ENCODE results near the gene PTTG1IP.
A peak's percentile ranks its signal among the peaks of the same experiment; 100 is the strongest.

The PTTG1IP gene

DNA sequence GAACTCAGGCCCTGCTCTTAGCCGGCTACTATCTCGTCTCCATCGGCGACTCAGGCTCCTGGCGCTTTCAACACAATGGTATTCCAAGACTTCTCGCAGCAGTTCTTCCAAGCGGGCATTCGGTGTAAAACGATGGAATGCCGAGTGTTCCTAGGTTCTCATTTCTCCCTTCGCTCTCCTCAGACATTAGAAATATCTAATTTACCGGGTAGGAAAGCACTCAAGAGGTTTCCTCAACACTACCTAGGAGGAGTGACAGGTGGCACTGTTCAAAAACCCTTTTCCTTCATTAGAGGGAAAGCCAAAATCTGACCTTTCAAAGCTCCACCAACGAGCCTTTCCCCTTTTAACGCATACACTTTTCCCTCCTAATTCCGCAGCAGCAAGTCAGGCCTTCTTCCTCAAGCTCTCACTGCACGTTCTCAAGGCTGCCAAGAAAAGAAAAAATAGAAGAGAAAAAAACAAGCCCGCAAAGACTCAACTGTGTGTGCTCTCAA lies 72.5 kb downstream of the PTTG1IP start:
- H3K79me2 ChIP-seq (ENCODE audit: insufficient read depth, low read length): peaks cover 52% of the 10 kb centered on the region
- H3K9ac ChIP-seq (ENCODE audit: low read length): peak overlapping the region; percentile 90
- no peak overlapping the region for H2AFZ ChIP-seq (ENCODE audit: low read length)
- H3K4me1 ChIP-seq (ENCODE audit: insufficient read depth, low read length, severe bottlenecking): peaks cover 30% of the 10 kb centered on the region
- no peak for TF ChIP-seq EZH2 (IDR thresholded peaks at IDR 0.05; ENCODE audit: borderline replicate concordance, low read length)
- TF ChIP-seq, protein P1, sequence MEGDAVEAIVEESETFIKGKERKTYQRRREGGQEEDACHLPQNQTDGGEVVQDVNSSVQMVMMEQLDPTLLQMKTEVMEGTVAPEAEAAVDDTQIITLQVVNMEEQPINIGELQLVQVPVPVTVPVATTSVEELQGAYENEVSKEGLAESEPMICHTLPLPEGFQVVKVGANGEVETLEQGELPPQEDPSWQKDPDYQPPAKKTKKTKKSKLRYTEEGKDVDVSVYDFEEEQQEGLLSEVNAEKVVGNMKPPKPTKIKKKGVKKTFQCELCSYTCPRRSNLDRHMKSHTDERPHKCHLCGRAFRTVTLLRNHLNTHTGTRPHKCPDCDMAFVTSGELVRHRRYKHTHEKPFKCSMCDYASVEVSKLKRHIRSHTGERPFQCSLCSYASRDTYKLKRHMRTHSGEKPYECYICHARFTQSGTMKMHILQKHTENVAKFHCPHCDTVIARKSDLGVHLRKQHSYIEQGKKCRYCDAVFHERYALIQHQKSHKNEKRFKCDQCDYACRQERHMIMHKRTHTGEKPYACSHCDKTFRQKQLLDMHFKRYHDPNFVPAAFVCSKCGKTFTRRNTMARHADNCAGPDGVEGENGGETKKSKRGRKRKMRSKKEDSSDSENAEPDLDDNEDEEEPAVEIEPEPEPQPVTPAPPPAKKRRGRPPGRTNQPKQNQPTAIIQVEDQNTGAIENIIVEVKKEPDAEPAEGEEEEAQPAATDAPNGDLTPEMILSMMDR (IDR thresholded peaks at IDR 0.05; ENCODE audit: low read length): peak; percentile 56
- H3K4me2 ChIP-seq (ENCODE audit: low read length): peak overlapping the region; percentile 86
- no peaks in the 10 kb centered on the region for H3K27me3 ChIP-seq (ENCODE audit: insufficient read depth, low read length)
- no peaks in the 10 kb centered on the region for H3F3A ChIP-seq (ENCODE audit: insufficient read depth, low read length)
- no peaks in the 10 kb centered on the region for H4K20me1 ChIP-seq (ENCODE audit: insufficient read depth, low read length)
- H3K27ac ChIP-seq (ENCODE audit: low read depth, low read length, poor library complexity, severe bottlenecking): peak overlapping the region; percentile 32
- H3K36me3 ChIP-seq (ENCODE audit: insufficient read depth, low read length): peaks cover 65% of the 10 kb centered on the region
- H3K4me3 ChIP-seq (ENCODE audit: low read depth, low read length, poor library complexity, severe bottlenecking): peak overlapping the region; percentile 85
- no peaks in the 10 kb centered on the region for H3K9me3 ChIP-seq (ENCODE audit: low read length)
- H3K9me2 ChIP-seq (ENCODE audit: low read depth, low read length): no peaks in the 10 kb centered on the region

DNA sequence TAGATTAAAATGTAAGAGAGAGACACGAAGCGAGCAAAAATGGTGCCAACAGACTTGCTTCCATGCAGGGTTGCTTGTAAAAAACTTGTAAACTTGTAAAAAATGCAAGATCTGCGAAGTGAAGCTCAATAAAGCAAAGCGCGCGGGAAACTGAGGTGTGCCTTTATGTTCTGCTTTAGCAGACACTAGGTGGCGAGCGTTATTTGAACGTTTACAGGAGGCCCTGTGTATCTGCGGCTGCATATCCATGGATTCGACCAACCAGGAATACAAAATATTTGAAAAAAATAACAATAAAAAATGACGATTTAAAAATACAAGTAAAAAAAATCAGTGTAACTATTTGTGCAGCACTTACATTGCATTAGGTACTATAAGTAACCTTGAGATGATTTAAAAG lies 73.4 kb downstream of the PTTG1IP start:
- no peaks in the 10 kb centered on the region for H3F3A ChIP-seq (ENCODE audit: insufficient read depth, low read length)
- H3K36me3 ChIP-seq (ENCODE audit: insufficient read depth, low read length): peaks cover 58% of the 10 kb centered on the region
- H3K27ac ChIP-seq (ENCODE audit: low read depth, low read length, poor library complexity, severe bottlenecking): no peak overlapping the region
- no peak overlapping the region for H2AFZ ChIP-seq (ENCODE audit: low read length)
- H3K27me3 ChIP-seq (ENCODE audit: insufficient read depth, low read length): no peaks in the 10 kb centered on the region
- H3K4me1 ChIP-seq (ENCODE audit: insufficient read depth, low read length, severe bottlenecking): peaks cover 30% of the 10 kb centered on the region
- H3K4me3 ChIP-seq (ENCODE audit: low read depth, low read length, poor library complexity, severe bottlenecking): peak overlapping the region; percentile 85
- H3K79me2 ChIP-seq (ENCODE audit: insufficient read depth, low read length): peaks cover 61% of the 10 kb centered on the region
- no peaks in the 10 kb centered on the region for H4K20me1 ChIP-seq (ENCODE audit: insufficient read depth, low read length)
- H3K9me2 ChIP-seq (ENCODE audit: low read depth, low read length): no peaks in the 10 kb centered on the region
- TF ChIP-seq, protein P1 (IDR thresholded peaks at IDR 0.05; ENCODE audit: low read length): peak; percentile 76
- TF ChIP-seq EZH2 (IDR thresholded peaks at IDR 0.05; ENCODE audit: borderline replicate concordance, low read length): no peak
- H3K9me3 ChIP-seq (ENCODE audit: low read length): no peaks in the 10 kb centered on the region
- H3K9ac ChIP-seq (ENCODE audit: low read length): peak overlapping the region; percentile 90
- peak overlapping the region; percentile 86 for H3K4me2 ChIP-seq (ENCODE audit: low read length)

DNA sequence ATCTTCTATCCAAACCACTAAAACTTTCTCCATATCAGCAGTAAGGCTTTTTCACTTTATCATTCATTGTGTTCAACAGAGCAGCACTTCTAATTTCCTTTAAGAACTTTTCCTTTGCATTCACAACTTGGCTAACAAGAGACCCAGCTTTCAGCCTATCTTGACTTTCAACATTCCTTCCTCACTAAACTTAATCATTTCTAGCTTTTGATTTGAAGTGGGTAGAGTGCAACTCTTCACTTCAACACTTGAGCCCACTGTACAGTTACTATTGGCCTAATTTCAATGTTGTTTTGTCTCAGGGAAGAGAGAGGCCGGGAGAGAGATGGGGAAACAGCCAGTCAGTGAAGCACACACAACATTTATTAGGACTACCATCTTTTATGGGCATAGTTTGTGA lies 73.8 kb downstream of the PTTG1IP start:
- Histone ChIP-seq H3K9ac (ENCODE audit: low read length) (peak overlapping the region; percentile 90; the same call in 1 of the 2 replicates), H3K4me1 (ENCODE audit: insufficient read depth, low read length, severe bottlenecking) (peaks cover 30% of the 10 kb centered on the region), H3K27ac (ENCODE audit: low read depth, low read length, poor library complexity, severe bottlenecking) (no peak overlapping the region), H3F3A (ENCODE audit: insufficient read depth, low read length) (no peaks in the 10 kb centered on the region), H3K36me3 (ENCODE audit: insufficient read depth, low read length) (peaks cover 54% of the 10 kb centered on the region), H3K4me3 (ENCODE audit: low read depth, low read length, poor library complexity, severe bottlenecking) (peak overlapping the region; percentile 85), H3K79me2 (ENCODE audit: insufficient read depth, low read length) (peaks cover 66% of the 10 kb centered on the region), H3K9me3 (ENCODE audit: low read length) (no peaks in the 10 kb centered on the region), H3K27me3 (ENCODE audit: insufficient read depth, low read length) (no peaks in the 10 kb centered on the region), H3K4me2 (ENCODE audit: low read length) (peak overlapping the region; percentile 86), H2AFZ (ENCODE audit: low read length) (no peak overlapping the region), H3K9me2 (ENCODE audit: low read depth, low read length) (no peaks in the 10 kb centered on the region), H4K20me1 (ENCODE audit: insufficient read depth, low read length) (no peaks in the 10 kb centered on the region)
- TF ChIP-seq EZH2 (IDR thresholded peaks at IDR 0.05; ENCODE audit: borderline replicate concordance, low read length): no peak
- TF ChIP-seq, protein P1 (IDR thresholded peaks at IDR 0.05; ENCODE audit: low read length): no peak

Measured in OCI-LY1 (cell line).